B cell (primary cell): Measurements from ENCODE around the gene IL31RA. TPM values are rescaled to one million over a fixed set of nuclear protein-coding genes. Genes with fewer than 3 reads are reported as not detected.

Experiments
- ATAC-seq: fragments of 200-7000 bp; cut with Tn5 transposase; one replicate; pipeline ENCODE4 v1.10.0; 2021; ENCODE audit warnings: low read depth, mild to moderate bottlenecking, moderate number of reproducible peaks, moderate library complexity
- CTCF ChIA-PET: fragments of 350-600 bp; sonication (Branson Sonifier 250); formaldehyde crosslinking; loops from one replicate; lab custom pipeline; 2021; ENCODE audit warnings: antibody characterized with exemption, inconsistent platforms; lab: Charles Lee
- POLR2A ChIA-PET: fragments of 350-600 bp; sonication (Branson Sonifier 250); formaldehyde crosslinking; loops from one replicate; lab custom pipeline; 2021; ENCODE audit warnings: antibody characterized with exemption; lab: Charles Lee
- DNase-seq: peaks from one replicate; pipeline ENCODE4 v3.0.0; 2013
- H2AFZ ChIP-seq: 2 replicates; pipeline ENCODE4 v1.6.1; 2012; ENCODE audit warnings: mild to moderate bottlenecking, low read depth, low read length; ENCODE audit not compliant: insufficient read depth, poor library complexity, severe bottlenecking
- H3K27ac ChIP-seq, 2 donors: 1 replicate in 1 of 2; 2 replicates in 1 of 2; pipeline ENCODE4 v1.5.1; 2012 to 2013; ENCODE audit warnings: low read length in 2 of 2, mild to moderate bottlenecking in 2 of 2, moderate library complexity in 1 of 2
- H3K27me3 ChIP-seq, 4 experiments: fragments of 200-600 bp in 1 of 4; sonication (generic) in 1 of 4; replicated peaks in 1 of 4; 1 replicate in 2 of 4; 2 replicates in 2 of 4; pipeline versions ENCODE4 v1.6.1 to v1.7.0; 2013 to 2016; ENCODE audit warnings: low read length in 3 of 4, mild to moderate bottlenecking in 2 of 4, mixed read lengths in 1 of 4, moderate library complexity in 1 of 4; ENCODE audit not compliant: insufficient read depth in 4 of 4, control insufficient read depth in 3 of 4; ENCODE audit errors: control extremely low read depth in 1 of 4
- H3K36me3 ChIP-seq, 2 experiments: replicated peaks in 1 of 2; 1 replicate in 1 of 2; 2 replicates in 1 of 2; pipeline versions ENCODE4 v1.6.1 to v1.7.1; 2013; ENCODE audit warnings: low read length in 1 of 2; ENCODE audit not compliant: insufficient read depth in 2 of 2, control insufficient read depth in 1 of 2; ENCODE audit errors: control extremely low read depth in 1 of 2, extremely low read depth in 1 of 2
- H3K4me1 ChIP-seq, 2 donors: fragments of 200-600 bp in 1 of 2; sonication (generic) in 1 of 2; 1 replicate in 1 of 2; 2 replicates in 1 of 2; pipeline versions ENCODE4 v1.5.1 to v1.6.1; 2013 to 2017; ENCODE audit warnings: low read length in 2 of 2; ENCODE audit not compliant: control insufficient read depth in 2 of 2, insufficient read depth in 2 of 2
- H3K4me2 ChIP-seq: replicated peaks from 2 replicates; pipeline ENCODE3; 2012; ENCODE audit warnings: mild to moderate bottlenecking, low read depth, low read length; ENCODE audit not compliant: poor library complexity, severe bottlenecking
- H3K4me3 ChIP-seq, 5 experiments: fragments of 200-600 bp in 1 of 5; sonication (generic) in 1 of 5; 1 replicate in 3 of 5; 2 replicates in 2 of 5; pipeline versions ENCODE4 v1.5.1 to v1.7.0; 2011 to 2016; ENCODE audit warnings: low read length in 4 of 5, mild to moderate bottlenecking in 4 of 5, low read depth in 2 of 5, control low read depth in 1 of 5, moderate library complexity in 1 of 5; ENCODE audit not compliant: insufficient read depth in 1 of 5; ENCODE audit errors: control extremely low read depth in 1 of 5, extremely low read depth in 1 of 5
- H3K79me2 ChIP-seq: fragments of 200-600 bp; sonication (generic); one replicate; pipeline ENCODE4 v1.6.0; 2016; ENCODE audit warnings: low read length; ENCODE audit not compliant: control insufficient read depth, insufficient read depth
- H3K9ac ChIP-seq: fragments of 200-600 bp; sonication (generic); 2 replicates; pipeline ENCODE4 v1.6.1; 2017; ENCODE audit warnings: mild to moderate bottlenecking, low read length, moderate library complexity
- H3K9me3 ChIP-seq, 3 donors: one replicate each; pipeline versions ENCODE4 v1.6.1 to v1.7.1; 2013; ENCODE audit warnings: low read length in 2 of 3; ENCODE audit not compliant: control insufficient read depth in 2 of 3, insufficient read depth in 1 of 3; ENCODE audit errors: control extremely low read depth in 1 of 3
- H4K20me1 ChIP-seq: 2 replicates; pipeline ENCODE4 v1.6.0; 2012; ENCODE audit warnings: mild to moderate bottlenecking, low read length; ENCODE audit not compliant: insufficient read depth, control insufficient read depth, poor library complexity, severe bottlenecking
- H3K27ac Mint-ChIP-seq: one replicate; pipeline ENCODE4 v1.8.0; 2021; ENCODE audit warnings: mixed read lengths
- H3K27me3 Mint-ChIP-seq: one replicate; pipeline ENCODE4 v1.8.0; 2021; ENCODE audit warnings: mixed read lengths
- H3K4me1 Mint-ChIP-seq: one replicate; pipeline ENCODE4 v1.8.0; 2021; ENCODE audit warnings: mixed read lengths
- H3K4me3 Mint-ChIP-seq: one replicate; pipeline ENCODE4 v1.8.0; 2021; ENCODE audit warnings: mixed read lengths
- H3K9me3 Mint-ChIP-seq: one replicate; pipeline ENCODE4 v1.8.0; 2022; ENCODE audit warnings: mixed read lengths; ENCODE audit not compliant: insufficient read depth
- EZH2 ChIP-seq: IDR thresholded peaks from 2 replicates; pipeline ENCODE4 v1.6.1; 2012; ENCODE audit warnings: borderline replicate concordance, low read depth, mild to moderate bottlenecking, moderate library complexity, low read length; ENCODE audit not compliant: insufficient read depth, poor library complexity, severe bottlenecking
- WGBS: methylation state at CpG from one replicate; pipeline ENCODE4 v1.1.5; 2013; ENCODE audit warnings: missing lambda C conversion rate; ENCODE audit not compliant: insufficient coverage; 5-methylcytosine and 5-hydroxymethylcytosine counted together
- intact Hi-C: fragments of 100-400 bp; cut with micrococcal nuclease; formaldehyde crosslinking; loops from one replicate; pipeline ENCODE4 v1.10.0; 2022
- polyA plus RNA-seq: library from polyadenylated mRNA; depleted of rRNA; stranded (reverse); fragments of >200 nt; gene quantifications from 2 replicates; pipeline ENCODE4 v1.2.3, GENCODE V29; 2012
- total RNA-seq, 2 donors: library from RNA; stranded (reverse); fragments of 120-200 nt in 1 of 2; gene quantifications; 1 replicate in 1 of 2; 2 replicates in 1 of 2; pipeline versions ENCODE4 v1.2.3 to v1.2.4, GENCODE V29; 2013 to 2022
- TF ChIP-seq, protein P1 (sequence below): fragments of 200-600 bp; IDR thresholded peaks from one replicate; pipeline ENCODE4 v1.8.0; 2022; ENCODE audit warnings: antibody characterized with exemption, mild to moderate bottlenecking

The IL31RA gene
- total and polyA plus RNA-seq, 2 donors (not counting 1 experiment from before 2014, with no cell fraction given), result not detected

DNA sequence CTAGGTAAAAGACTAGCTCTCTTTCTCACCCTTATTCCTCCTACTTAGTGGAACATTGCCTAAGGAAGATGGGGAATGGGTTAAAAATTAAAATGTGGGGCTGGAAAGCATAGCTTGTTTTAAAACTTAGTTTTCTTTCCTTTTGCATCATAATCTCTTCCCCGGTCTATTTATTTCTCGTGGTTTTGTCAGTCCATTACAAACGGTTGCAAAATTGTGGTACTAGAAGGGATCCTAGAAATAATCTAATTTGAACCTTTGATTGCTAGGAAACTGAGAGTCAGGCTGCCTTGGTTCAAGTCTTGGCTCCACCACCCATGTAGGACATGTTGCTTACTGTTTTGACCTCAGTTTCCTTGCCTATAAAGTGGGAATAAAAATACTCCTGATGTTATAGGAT lies 1.3 kb downstream of the IL31RA start:
- TF ChIP-seq, protein P1, sequence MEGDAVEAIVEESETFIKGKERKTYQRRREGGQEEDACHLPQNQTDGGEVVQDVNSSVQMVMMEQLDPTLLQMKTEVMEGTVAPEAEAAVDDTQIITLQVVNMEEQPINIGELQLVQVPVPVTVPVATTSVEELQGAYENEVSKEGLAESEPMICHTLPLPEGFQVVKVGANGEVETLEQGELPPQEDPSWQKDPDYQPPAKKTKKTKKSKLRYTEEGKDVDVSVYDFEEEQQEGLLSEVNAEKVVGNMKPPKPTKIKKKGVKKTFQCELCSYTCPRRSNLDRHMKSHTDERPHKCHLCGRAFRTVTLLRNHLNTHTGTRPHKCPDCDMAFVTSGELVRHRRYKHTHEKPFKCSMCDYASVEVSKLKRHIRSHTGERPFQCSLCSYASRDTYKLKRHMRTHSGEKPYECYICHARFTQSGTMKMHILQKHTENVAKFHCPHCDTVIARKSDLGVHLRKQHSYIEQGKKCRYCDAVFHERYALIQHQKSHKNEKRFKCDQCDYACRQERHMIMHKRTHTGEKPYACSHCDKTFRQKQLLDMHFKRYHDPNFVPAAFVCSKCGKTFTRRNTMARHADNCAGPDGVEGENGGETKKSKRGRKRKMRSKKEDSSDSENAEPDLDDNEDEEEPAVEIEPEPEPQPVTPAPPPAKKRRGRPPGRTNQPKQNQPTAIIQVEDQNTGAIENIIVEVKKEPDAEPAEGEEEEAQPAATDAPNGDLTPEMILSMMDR, result no peak
- TF ChIP-seq EZH2, result no peak
- Histone ChIP-seq H3K4me3 (no peak overlapping the region), H2AFZ (no peak overlapping the region), H3K4me2 (no peak overlapping the region), H3K36me3 (no peaks in the 10 kb centered on the region), H3K9me3 (no peaks in the 10 kb centered on the region), H3K9ac (no peak overlapping the region), H3K4me1 (no peaks in the 10 kb centered on the region), H3K27ac (no peak overlapping the region), H3K79me2 (no peaks in the 10 kb centered on the region), H3K27me3 (peaks cover 0 to 7% (median 0%) of the 10 kb centered on the region in 4 experiments), H4K20me1 (no peaks in the 10 kb centered on the region)
- Mint-ChIP-seq H3K9me3 (no peaks in the 10 kb centered on the region), H3K4me3 (no peak overlapping the region), H3K4me1 (no peaks in the 10 kb centered on the region), H3K27ac (no peak overlapping the region), H3K27me3 (peaks cover 19% of the 10 kb centered on the region)
- intact Hi-C loops, result no loop called here
- ChIA-PET POLR2A (no interaction called here), CTCF (interaction anchor here (0.6 kb wide), 1 partner anchor 1749 kb away, joined by 6 read pairs; no protein-coding TSS in a partner anchor)
- no peak for ATAC-seq
- DNase-seq, result no peak
- whole genome bisulfite sequencing, result no CpG with 5 or more reads among the region's 3 CpGs

GRCh38 chr5:55853041-55853670 lies 2.0 kb downstream of the IL31RA start:
- H3K4me2 ChIP-seq, result no peak overlapping the region
- no peak for TF ChIP-seq EZH2
- TF ChIP-seq, protein P1, result no peak
- DNase-seq (no peak), ATAC-seq (no peak)
- Mint-ChIP-seq H3K27me3 (peaks cover 19% of the 10 kb centered on the region), H3K4me1 (no peaks in the 10 kb centered on the region), H3K9me3 (no peaks in the 10 kb centered on the region), H3K27ac (no peak overlapping the region), H3K4me3 (no peak overlapping the region)
- H3K79me2 ChIP-seq, result no peaks in the 10 kb centered on the region
- H3K27me3 ChIP-seq, result peaks cover 0 to 7% (median 0%) of the 10 kb centered on the region in 4 experiments
- no CpG with 5 or more reads among the region's 3 CpGs for WGBS
- H3K27ac ChIP-seq, result no peak overlapping the region
- no peaks in the 10 kb centered on the region for H4K20me1 ChIP-seq
- no peaks in the 10 kb centered on the region for H3K9me3 ChIP-seq
- H2AFZ ChIP-seq, result no peak overlapping the region
- H3K4me1 ChIP-seq, result no peaks in the 10 kb centered on the region
- H3K36me3 ChIP-seq, result no peaks in the 10 kb centered on the region
- intact Hi-C loops, result no loop called here
- H3K4me3 ChIP-seq, result no peak overlapping the region
- CTCF ChIA-PET, result interaction anchor here (0.6 kb wide), 1 partner anchor 1749 kb away, joined by 6 read pairs; no protein-coding TSS in a partner anchor
- POLR2A ChIA-PET, result no interaction called here
- no peak overlapping the region for H3K9ac ChIP-seq
